Hepatocyte (in vitro differentiated cells): ENCODE results near the gene PRELID3B.

Experiments
- EZH2 ChIP-seq: fragments of 200-600 bp; sonication (generic); IDR thresholded peaks from 2 replicates; pipeline ENCODE4 v1.6.1; 2016; ENCODE audit warnings: antibody characterized with exemption, mild to moderate bottlenecking, borderline replicate concordance
- EZH2phosphoT487 ChIP-seq: fragments of 200-600 bp; sonication (generic); IDR thresholded peaks from one replicate; pipeline ENCODE4 v1.6.1; 2018; ENCODE audit warnings: antibody characterized with exemption, mild to moderate bottlenecking, low read depth, moderate library complexity; ENCODE audit not compliant: unreplicated experiment, severe bottlenecking
- TF ChIP-seq, protein P1 (sequence below): fragments of 200-600 bp; sonication (generic); IDR thresholded peaks from 2 replicates; pipeline ENCODE4 v1.5.1; 2016; ENCODE audit warnings: antibody characterized with exemption, mild to moderate bottlenecking; ENCODE audit not compliant: poor library complexity

- TF ChIP-seq, protein P1, sequence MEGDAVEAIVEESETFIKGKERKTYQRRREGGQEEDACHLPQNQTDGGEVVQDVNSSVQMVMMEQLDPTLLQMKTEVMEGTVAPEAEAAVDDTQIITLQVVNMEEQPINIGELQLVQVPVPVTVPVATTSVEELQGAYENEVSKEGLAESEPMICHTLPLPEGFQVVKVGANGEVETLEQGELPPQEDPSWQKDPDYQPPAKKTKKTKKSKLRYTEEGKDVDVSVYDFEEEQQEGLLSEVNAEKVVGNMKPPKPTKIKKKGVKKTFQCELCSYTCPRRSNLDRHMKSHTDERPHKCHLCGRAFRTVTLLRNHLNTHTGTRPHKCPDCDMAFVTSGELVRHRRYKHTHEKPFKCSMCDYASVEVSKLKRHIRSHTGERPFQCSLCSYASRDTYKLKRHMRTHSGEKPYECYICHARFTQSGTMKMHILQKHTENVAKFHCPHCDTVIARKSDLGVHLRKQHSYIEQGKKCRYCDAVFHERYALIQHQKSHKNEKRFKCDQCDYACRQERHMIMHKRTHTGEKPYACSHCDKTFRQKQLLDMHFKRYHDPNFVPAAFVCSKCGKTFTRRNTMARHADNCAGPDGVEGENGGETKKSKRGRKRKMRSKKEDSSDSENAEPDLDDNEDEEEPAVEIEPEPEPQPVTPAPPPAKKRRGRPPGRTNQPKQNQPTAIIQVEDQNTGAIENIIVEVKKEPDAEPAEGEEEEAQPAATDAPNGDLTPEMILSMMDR: no peak
- TF ChIP-seq EZH2 (no peak), EZH2phosphoT487 (no peak)
These were observed 13.8 kb downstream of the PRELID3B start for GRCh38 chr20:59028812-59029211.
